Measurements from ENCODE around the gene LRRTM4.

GRCh38 chr2:76730021-76730420 is 792.2 kb downstream of the LRRTM4 start:
- no peak for TF ChIP-seq CTCF (IDR thresholded peaks at IDR 0.05)
- no peak for TF ChIP-seq POLR2A (IDR thresholded peaks at IDR 0.05)

Measured in thyroid gland (tissue), 4 donors.